CD14-positive monocyte (primary cell): ENCODE measurements around the gene NDC1. TPM values are rescaled to one million over a fixed set of nuclear protein-coding genes. Genes with fewer than 3 reads are reported as not detected.
A peak's percentile ranks its signal among the peaks of the same experiment; 100 is the strongest.

Source experiments
- DNase-seq, 3 donors: peaks; one replicate each; pipeline ENCODE4 v3.0.0-alpha.2; 2011 to 2022
- H2AFZ ChIP-seq: 2 replicates; pipeline ENCODE4 v1.6.0; 2012; ENCODE audit warnings: mild to moderate bottlenecking, low read depth, low read length, inconsistent platforms; ENCODE audit not compliant: insufficient read depth, poor library complexity, severe bottlenecking
- H3K27ac ChIP-seq, 2 donors: 1 replicate in 1 of 2; 2 replicates in 1 of 2; pipeline ENCODE4 v1.5.1; 2012 to 2013; ENCODE audit warnings: low read length in 2 of 2, control low read depth in 1 of 2, inconsistent platforms in 1 of 2, low read depth in 1 of 2, mild to moderate bottlenecking in 1 of 2
- H3K27me3 ChIP-seq, 2 donors: one replicate each; pipeline versions ENCODE4 v1.6.0 to v1.6.1; 2011 to 2013; ENCODE audit warnings: low read length in 2 of 2; ENCODE audit not compliant: control insufficient read depth in 2 of 2, insufficient read depth in 2 of 2
- H3K36me3 ChIP-seq, 2 donors: replicated peaks in 1 of 2; 1 replicate in 1 of 2; 2 replicates in 1 of 2; pipeline versions ENCODE4 v1.5.1 to v1.6.1; 2012 to 2013; ENCODE audit warnings: low read length in 2 of 2, control low read depth in 1 of 2, inconsistent platforms in 1 of 2, mild to moderate bottlenecking in 1 of 2; ENCODE audit not compliant: insufficient read depth in 2 of 2, control insufficient read depth in 1 of 2
- H3K4me1 ChIP-seq, 2 donors: 1 replicate in 1 of 2; 2 replicates in 1 of 2; pipeline versions ENCODE4 v1.5.1 to v1.6.1; 2012 to 2013; ENCODE audit warnings: low read length in 2 of 2, control low read depth in 1 of 2, inconsistent platforms in 1 of 2, mild to moderate bottlenecking in 1 of 2, moderate library complexity in 1 of 2; ENCODE audit not compliant: insufficient read depth in 2 of 2, control insufficient read depth in 1 of 2
- H3K4me2 ChIP-seq: replicated peaks from 2 replicates; pipeline ENCODE3; 2012; ENCODE audit warnings: low read length, moderate library complexity, mild to moderate bottlenecking; ENCODE audit not compliant: poor library complexity, severe bottlenecking; ENCODE audit errors: extremely low read depth
- H3K4me3 ChIP-seq, 3 experiments: fragments of 200-600 bp in 1 of 3; sonication (generic) in 1 of 3; replicated peaks in 1 of 3; 1 replicate in 2 of 3; 2 replicates in 1 of 3; pipeline ENCODE4 v1.5.1; 2011 to 2013; ENCODE audit warnings: low read length in 3 of 3, mild to moderate bottlenecking in 3 of 3, control low read depth in 2 of 3, low read depth in 2 of 3, inconsistent platforms in 1 of 3, moderate library complexity in 1 of 3
- H3K79me2 ChIP-seq: 2 replicates; pipeline ENCODE4 v1.6.0; 2012; ENCODE audit warnings: mild to moderate bottlenecking, control low read depth, inconsistent platforms, low read length, moderate library complexity; ENCODE audit not compliant: insufficient read depth
- H3K9ac ChIP-seq: 2 replicates; pipeline ENCODE4 v1.6.0; 2017; ENCODE audit warnings: low read length, mild to moderate bottlenecking; ENCODE audit not compliant: insufficient read depth, poor library complexity, severe bottlenecking
- H3K9me3 ChIP-seq, 2 donors: replicated peaks in 1 of 2; 1 replicate in 1 of 2; 2 replicates in 1 of 2; pipeline versions ENCODE4 v1.5.1 to v1.6.1; 2012 to 2013; ENCODE audit warnings: low read length in 2 of 2, control low read depth in 1 of 2; ENCODE audit not compliant: control insufficient read depth in 1 of 2, insufficient read depth in 1 of 2
- H4K20me1 ChIP-seq: 2 replicates; pipeline ENCODE4 v1.6.0; 2012; ENCODE audit warnings: mild to moderate bottlenecking, low read length, control low read depth, moderate library complexity; ENCODE audit not compliant: insufficient read depth
- H3K27ac Mint-ChIP-seq, 7 donors: one replicate each; pipeline ENCODE4 v1.8.0; 2020; ENCODE audit warnings: mild to moderate bottlenecking in 7 of 7, mixed read lengths in 7 of 7, moderate library complexity in 6 of 7, inconsistent platforms in 2 of 7
- H3K27me3 Mint-ChIP-seq, 3 donors: one replicate each; pipeline ENCODE4 v1.8.0; 2021 to 2022; ENCODE audit warnings: low read depth in 3 of 3, mild to moderate bottlenecking in 3 of 3, mixed read lengths in 3 of 3, moderate library complexity in 3 of 3, inconsistent platforms in 1 of 3
- H3K36me3 Mint-ChIP-seq, 2 donors: one replicate each; pipeline ENCODE4 v1.8.0; 2020; ENCODE audit warnings: mixed read lengths in 2 of 2, inconsistent platforms in 1 of 2, mild to moderate bottlenecking in 1 of 2
- H3K4me1 Mint-ChIP-seq: one replicate; pipeline ENCODE4 v1.8.0; 2020; ENCODE audit warnings: mild to moderate bottlenecking, mixed read lengths
- H3K4me3 Mint-ChIP-seq, 2 donors: one replicate each; pipeline ENCODE4 v1.8.0; 2020; ENCODE audit warnings: mild to moderate bottlenecking in 2 of 2, mixed read lengths in 2 of 2, moderate library complexity in 1 of 2
- H3K9me3 Mint-ChIP-seq, 7 donors: one replicate each; pipeline ENCODE4 v1.8.0; 2020 to 2022; ENCODE audit warnings: mixed read lengths in 7 of 7, mild to moderate bottlenecking in 6 of 7, moderate library complexity in 6 of 7, inconsistent platforms in 2 of 7
- WGBS: methylation state at CpG from one replicate; pipeline ENCODE4 v1.1.5; 2013; ENCODE audit warnings: missing lambda C conversion rate; ENCODE audit not compliant: insufficient coverage; 5-methylcytosine and 5-hydroxymethylcytosine counted together
- intact Hi-C, 2 donors: fragments of 100-400 bp; cut with micrococcal nuclease; formaldehyde crosslinking; loops; one replicate each; pipeline versions ENCODE4 v1.15.0 to v1.15.1; 2023
- polyA plus RNA-seq, 3 donors: library from polyadenylated mRNA; depleted of rRNA in 1 of 3; unstranded in 2 of 3; stranded (reverse) in 1 of 3; fragments of 300-500 nt in 2 of 3; fragments of >200 nt in 1 of 3; fragmentation: Illumina TruSeq in 2 of 3; gene quantifications; 1 replicate in 2 of 3; 2 replicates in 1 of 3; pipeline ENCODE4 v1.2.3, GENCODE V29; 2012 to 2021
- TF ChIP-seq, protein P1 (sequence below): fragments of 200-600 bp; IDR thresholded peaks from one replicate; pipeline ENCODE4 v1.8.0; 2022; ENCODE audit warnings: antibody characterized with exemption, mild to moderate bottlenecking

NDC1 gene
- polyA plus RNA-seq, 3 donors: 3.0 to 6.1 (median 4.7) TPM

DNA sequence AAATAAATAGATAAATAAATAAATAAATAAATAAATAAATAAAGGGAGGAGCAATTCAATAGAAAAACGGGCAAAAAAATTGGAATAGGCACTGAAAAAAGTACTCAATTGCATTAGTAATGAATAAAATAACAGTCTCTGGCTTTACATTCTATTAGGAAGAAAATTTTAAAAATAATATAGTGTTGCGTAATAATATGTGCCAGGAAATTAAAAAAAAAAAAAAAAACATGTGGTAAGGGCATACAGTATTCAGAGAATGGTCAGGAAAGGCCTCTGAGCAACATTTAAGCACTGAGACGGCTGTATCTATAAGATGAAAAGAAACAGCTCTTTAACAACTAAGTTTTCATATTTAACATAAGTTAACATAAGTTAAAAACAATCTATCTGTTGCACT, 50.4 kb downstream of the NDC1 start:
- no peak overlapping the region for H3K9ac ChIP-seq
- H3K27ac ChIP-seq: no peak overlapping the region
- Mint-ChIP-seq H3K9me3 (peaks cover 0 to 2% (median 0%) of the 10 kb centered on the region in 7 donors), H3K4me3 (no peak overlapping the region), H3K36me3 (peaks cover 54 to 77% of the 10 kb centered on the region in 2 donors), H3K27me3 (no peaks in the 10 kb centered on the region), H3K27ac (no peak overlapping the region), H3K4me1 (no peaks in the 10 kb centered on the region)
- no CpG with 5 or more reads among the region's 3 CpGs for WGBS
- H3K4me2 ChIP-seq: no peak overlapping the region
- H3K9me3 ChIP-seq: no peaks in the 10 kb centered on the region
- H3K36me3 ChIP-seq: peaks cover 32 to 69% of the 10 kb centered on the region in 2 donors
- H4K20me1 ChIP-seq: no peaks in the 10 kb centered on the region
- no peak for DNase-seq
- no peaks in the 10 kb centered on the region for H3K79me2 ChIP-seq
- TF ChIP-seq, protein P1, sequence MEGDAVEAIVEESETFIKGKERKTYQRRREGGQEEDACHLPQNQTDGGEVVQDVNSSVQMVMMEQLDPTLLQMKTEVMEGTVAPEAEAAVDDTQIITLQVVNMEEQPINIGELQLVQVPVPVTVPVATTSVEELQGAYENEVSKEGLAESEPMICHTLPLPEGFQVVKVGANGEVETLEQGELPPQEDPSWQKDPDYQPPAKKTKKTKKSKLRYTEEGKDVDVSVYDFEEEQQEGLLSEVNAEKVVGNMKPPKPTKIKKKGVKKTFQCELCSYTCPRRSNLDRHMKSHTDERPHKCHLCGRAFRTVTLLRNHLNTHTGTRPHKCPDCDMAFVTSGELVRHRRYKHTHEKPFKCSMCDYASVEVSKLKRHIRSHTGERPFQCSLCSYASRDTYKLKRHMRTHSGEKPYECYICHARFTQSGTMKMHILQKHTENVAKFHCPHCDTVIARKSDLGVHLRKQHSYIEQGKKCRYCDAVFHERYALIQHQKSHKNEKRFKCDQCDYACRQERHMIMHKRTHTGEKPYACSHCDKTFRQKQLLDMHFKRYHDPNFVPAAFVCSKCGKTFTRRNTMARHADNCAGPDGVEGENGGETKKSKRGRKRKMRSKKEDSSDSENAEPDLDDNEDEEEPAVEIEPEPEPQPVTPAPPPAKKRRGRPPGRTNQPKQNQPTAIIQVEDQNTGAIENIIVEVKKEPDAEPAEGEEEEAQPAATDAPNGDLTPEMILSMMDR: no peak
- H3K4me3 ChIP-seq: no peak overlapping the region
- H2AFZ ChIP-seq: no peak overlapping the region
- intact Hi-C loops: no loop called here
- no peaks in the 10 kb centered on the region for H3K4me1 ChIP-seq
- H3K27me3 ChIP-seq: no peaks in the 10 kb centered on the region

DNA sequence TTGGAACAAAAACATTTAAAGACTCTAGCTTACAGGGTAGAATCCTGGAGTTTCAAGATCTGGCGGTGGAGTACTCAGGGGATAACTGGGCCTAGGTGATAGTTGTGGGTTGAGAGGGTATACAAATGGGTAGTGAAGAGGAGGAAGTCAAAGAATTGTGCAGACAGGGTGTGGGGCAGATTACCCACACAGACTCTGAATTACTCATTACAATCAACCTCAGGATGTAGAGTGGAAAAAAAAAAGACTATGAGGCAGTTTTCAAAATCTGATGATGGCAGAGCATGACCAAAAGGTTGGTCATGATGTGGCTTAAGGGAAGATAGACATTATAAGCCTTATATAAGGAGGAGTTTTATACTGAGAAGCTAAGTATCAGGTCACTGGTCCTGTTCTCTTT, 55.0 kb downstream of the NDC1 start:
- H3K27me3 ChIP-seq: no peaks in the 10 kb centered on the region
- H3K9me3 Mint-ChIP-seq: peaks cover 0 to 3% (median 0%) of the 10 kb centered on the region in 7 donors
- H3K27ac Mint-ChIP-seq: peak overlapping the region in 2 of 7 donors; percentile 1 to 3
- H2AFZ ChIP-seq: no peak overlapping the region
- no peak overlapping the region for H3K4me3 ChIP-seq
- H3K36me3 ChIP-seq: peaks cover 30 to 79% of the 10 kb centered on the region in 2 donors
- H4K20me1 ChIP-seq: no peaks in the 10 kb centered on the region
- H3K9ac ChIP-seq: no peak overlapping the region
- H3K4me3 Mint-ChIP-seq: no peak overlapping the region
- DNase-seq: no peak
- no CpG with 5 or more reads among the region's 1 CpG for WGBS
- no peak overlapping the region for H3K27ac ChIP-seq
- no peak overlapping the region for H3K4me2 ChIP-seq
- intact Hi-C loops: no loop called here
- no peaks in the 10 kb centered on the region for H3K4me1 Mint-ChIP-seq
- H3K4me1 ChIP-seq: no peaks in the 10 kb centered on the region
- no peaks in the 10 kb centered on the region for H3K9me3 ChIP-seq
- H3K36me3 Mint-ChIP-seq: peaks cover 57 to 72% of the 10 kb centered on the region in 2 donors
- no peaks in the 10 kb centered on the region for H3K79me2 ChIP-seq
- TF ChIP-seq, protein P1: no peak
- no peaks in the 10 kb centered on the region for H3K27me3 Mint-ChIP-seq
